Kidney epithelial cell (primary cell): ENCODE data around the gene TSEN54. TPM values are rescaled to one million over a fixed set of nuclear protein-coding genes. Genes with fewer than 3 reads are reported as not detected.

ENCODE experiments used
- DNase-seq: peaks from one replicate; pipeline ENCODE4 v3.0.0-alpha.2; 2010; ENCODE audit warnings: low read depth
- H3K27me3 ChIP-seq: 2 replicates; pipeline ENCODE4 v1.6.0; 2011; ENCODE audit warnings: low read length; ENCODE audit not compliant: control insufficient read depth, insufficient read depth
- H3K36me3 ChIP-seq: 2 replicates; pipeline ENCODE4 v1.5.1; 2011; ENCODE audit warnings: low read length; ENCODE audit not compliant: control insufficient read depth, insufficient read depth
- H3K4me3 ChIP-seq: 2 replicates; pipeline ENCODE4 v1.5.1; 2011; ENCODE audit warnings: low read depth, mild to moderate bottlenecking, control low read depth, low read length
- total RNA-seq: library from RNA; depleted of rRNA; stranded (reverse); fragments of >200 nt; gene quantifications from 2 replicates; pipeline ENCODE4 v1.2.3, GENCODE V29; 2015
- TF ChIP-seq, protein P1 (sequence below): IDR thresholded peaks from 2 replicates; pipeline ENCODE4 v1.5.1; 2011; ENCODE audit warnings: mild to moderate bottlenecking, moderate library complexity, low read length, control low read depth, inconsistent platforms; ENCODE audit not compliant: insufficient read depth, poor library complexity, severe bottlenecking

The TSEN54 gene
- total RNA-seq, 1 donor from 2014 or later = 23.5 TPM

DNA sequence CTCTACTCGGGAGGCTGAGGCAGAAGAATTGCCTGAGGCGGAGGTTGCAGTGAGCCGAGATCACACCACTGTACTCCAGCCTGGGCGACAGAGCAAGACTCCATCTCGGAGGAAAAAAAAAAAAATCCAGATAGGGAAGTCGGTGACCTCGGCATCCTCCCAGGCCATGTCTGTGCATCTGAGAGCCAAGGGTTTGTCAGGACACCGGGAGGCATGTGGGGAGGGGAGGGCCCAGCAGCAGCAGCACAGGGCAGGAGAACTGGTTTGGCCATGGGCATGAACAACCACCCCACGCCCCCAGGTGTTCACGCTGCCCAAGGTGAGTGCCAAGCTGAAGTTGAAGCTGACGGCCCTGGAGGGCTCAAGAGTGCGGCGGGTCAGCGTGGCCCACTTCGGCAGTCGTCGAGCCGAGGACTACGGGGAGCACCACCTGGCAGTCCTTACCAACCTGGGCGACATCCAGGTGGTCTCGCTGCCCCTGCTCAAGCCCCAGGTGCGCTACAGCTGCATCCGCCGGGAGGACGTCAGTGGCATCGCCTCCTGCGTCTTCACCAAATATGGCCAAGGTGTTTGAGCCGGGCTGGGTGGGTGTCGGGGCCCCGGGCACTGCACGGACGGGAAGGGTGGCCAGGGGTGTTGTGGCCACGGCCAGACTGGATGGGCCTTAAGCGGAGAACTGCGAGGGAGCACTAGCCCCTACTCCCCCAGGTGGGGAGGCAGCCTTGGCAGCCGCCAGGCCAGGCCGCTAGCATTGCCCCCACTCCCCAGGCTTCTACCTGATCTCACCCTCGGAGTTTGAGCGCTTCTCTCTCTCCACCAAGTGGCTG, 56.6 kb downstream of the TSEN54 start:
- TF ChIP-seq, protein P1, sequence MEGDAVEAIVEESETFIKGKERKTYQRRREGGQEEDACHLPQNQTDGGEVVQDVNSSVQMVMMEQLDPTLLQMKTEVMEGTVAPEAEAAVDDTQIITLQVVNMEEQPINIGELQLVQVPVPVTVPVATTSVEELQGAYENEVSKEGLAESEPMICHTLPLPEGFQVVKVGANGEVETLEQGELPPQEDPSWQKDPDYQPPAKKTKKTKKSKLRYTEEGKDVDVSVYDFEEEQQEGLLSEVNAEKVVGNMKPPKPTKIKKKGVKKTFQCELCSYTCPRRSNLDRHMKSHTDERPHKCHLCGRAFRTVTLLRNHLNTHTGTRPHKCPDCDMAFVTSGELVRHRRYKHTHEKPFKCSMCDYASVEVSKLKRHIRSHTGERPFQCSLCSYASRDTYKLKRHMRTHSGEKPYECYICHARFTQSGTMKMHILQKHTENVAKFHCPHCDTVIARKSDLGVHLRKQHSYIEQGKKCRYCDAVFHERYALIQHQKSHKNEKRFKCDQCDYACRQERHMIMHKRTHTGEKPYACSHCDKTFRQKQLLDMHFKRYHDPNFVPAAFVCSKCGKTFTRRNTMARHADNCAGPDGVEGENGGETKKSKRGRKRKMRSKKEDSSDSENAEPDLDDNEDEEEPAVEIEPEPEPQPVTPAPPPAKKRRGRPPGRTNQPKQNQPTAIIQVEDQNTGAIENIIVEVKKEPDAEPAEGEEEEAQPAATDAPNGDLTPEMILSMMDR = no peak
- no peak overlapping the region for H3K4me3 ChIP-seq
- peaks cover 1% of the 10 kb centered on the region for H3K36me3 ChIP-seq
- H3K27me3 ChIP-seq = no peaks in the 10 kb centered on the region
- no peak for DNase-seq

DNA sequence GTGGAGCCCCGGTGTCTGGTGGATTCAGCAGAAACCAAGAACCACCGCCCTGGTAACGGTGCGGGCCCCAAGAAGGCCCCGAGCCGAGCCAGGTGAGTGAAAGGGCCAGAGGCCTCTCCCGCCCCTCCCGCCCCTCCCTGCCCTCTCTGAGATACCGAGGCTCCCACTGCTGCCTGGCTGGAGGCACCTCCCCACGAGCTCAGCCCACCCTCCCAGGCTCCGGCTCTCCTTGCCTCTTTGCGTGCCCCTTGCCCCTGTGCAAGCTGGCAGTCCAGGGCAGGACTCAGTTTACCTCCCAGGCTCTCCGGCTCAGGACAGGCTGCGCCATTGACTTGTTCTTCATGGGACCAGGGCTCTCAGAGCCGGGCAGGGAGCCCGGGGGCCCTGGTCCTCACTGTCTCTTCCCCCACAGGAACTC, 57.2 kb downstream of the TSEN54 start:
- Histone ChIP-seq H3K36me3 (peaks cover 1% of the 10 kb centered on the region), H3K4me3 (no peak overlapping the region), H3K27me3 (no peaks in the 10 kb centered on the region)
- TF ChIP-seq, protein P1 = no peak
- no peak for DNase-seq

DNA sequence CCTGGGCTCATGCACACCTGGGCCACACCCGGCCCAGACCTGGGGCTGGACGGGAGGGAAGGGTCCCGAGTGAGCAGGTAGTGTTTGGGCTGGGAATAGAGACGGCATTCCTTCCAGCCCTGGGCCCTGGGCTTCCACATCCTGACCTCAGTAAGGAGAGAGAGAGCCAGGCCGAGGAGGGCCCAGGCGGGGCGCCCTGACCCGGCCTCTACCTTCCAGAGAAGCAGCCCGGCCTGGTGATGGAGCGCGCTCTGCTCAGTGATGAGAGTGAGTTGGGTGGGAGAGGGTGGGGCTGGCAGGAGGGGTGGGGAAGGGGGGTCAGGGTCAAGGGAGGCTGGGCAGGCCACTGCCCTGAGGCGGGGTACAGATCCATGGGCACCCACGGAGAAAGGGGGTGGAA, 57.7 kb downstream of the TSEN54 start:
- Histone ChIP-seq H3K4me3 (no peak overlapping the region), H3K36me3 (peaks cover 1% of the 10 kb centered on the region), H3K27me3 (no peaks in the 10 kb centered on the region)
- TF ChIP-seq, protein P1 = no peak
- no peak for DNase-seq

Other genes starting within 250 kb of the TSEN54 start
- 26.7 and 36.1 TPM in 2 replicates for gene MIF4GD, start 245.3 kb upstream of the TSEN54 start, total RNA-seq
- 6.0 and 7.1 TPM in 2 replicates for gene SLC25A19, start 227.1 kb upstream of the TSEN54 start, total RNA-seq
- gene GRB2, start 110.8 kb upstream of the TSEN54 start, total RNA-seq = 71.9 and 121 TPM in 2 replicates
- gene TMEM94, start 59.9 kb upstream of the TSEN54 start, total RNA-seq = 72.7 and 86.4 TPM in 2 replicates
- 14.7 and 18.3 TPM in 2 replicates for gene CASKIN2, start 991 bp upstream of the TSEN54 start, total RNA-seq
- 50.6 and 61.8 TPM in 2 replicates for gene LLGL2, start 9.2 kb downstream of the TSEN54 start, total RNA-seq
- gene MYO15B, start 71.3 kb downstream of the TSEN54 start, total RNA-seq = 4.3 and 5.9 TPM in 2 replicates
- 0.89 and 1.7 TPM in 2 replicates for gene SMIM5, start 116.9 kb downstream of the TSEN54 start, total RNA-seq
- 18.7 and 29.5 TPM in 2 replicates for gene RECQL5, start 150.6 kb downstream of the TSEN54 start, total RNA-seq
- gene SAP30BP, start 150.8 kb downstream of the TSEN54 start, total RNA-seq = 58.6 and 59.6 TPM in 2 replicates
- gene ITGB4, start 204.9 kb downstream of the TSEN54 start, total RNA-seq = 17.8 and 27.9 TPM in 2 replicates
- 18.7 and 21.2 TPM in 2 replicates for gene GALK1, start 248.7 kb downstream of the TSEN54 start, total RNA-seq